Measurements from ENCODE around the gene FCER2.

FCER2 gene

GRCh38 chr19:7640803-7641202 lies 61.1 kb downstream of the FCER2 start:
- no peak for DNase-seq
- in situ Hi-C loops (cut with MboI; ENCODE audit: low pct_unique_long_range_greater_than_20kb, low sequenced_read_pairs), result no loop called here

- DNase-seq, result no peak
- in situ Hi-C loops (cut with MboI; ENCODE audit: low pct_unique_long_range_greater_than_20kb, low sequenced_read_pairs), result no loop called here
Observed at GRCh38 chr19:7639863-7640348, 62.0 kb downstream of the FCER2 start.

- no peak for DNase-seq
Observed at GRCh38 chr19:7638802-7639465, 63.0 kb downstream of the FCER2 start.

More at GRCh38 chr19:7638802-7639465, 63.0 kb downstream of the FCER2 start:
- in situ Hi-C loops (cut with MboI; ENCODE audit: low pct_unique_long_range_greater_than_20kb, low sequenced_read_pairs), result no loop called here
